Measurements from ENCODE around the gene NLGN1.

GRCh38 chr3:173676094-173676493, 278.6 kb downstream of the NLGN1 start:
- TF ChIP-seq POLR2A (IDR thresholded peaks at IDR 0.05; ENCODE audit: low read depth, low read length), result no peak
- TF ChIP-seq POLR2AphosphoS5 (IDR thresholded peaks at IDR 0.05; ENCODE audit: low read depth, low read length), result no peak

Data from GM12892 (cell line).